GM10248 (cell line): ENCODE measurements around the gene SMAD6.

Experiments used
- CTCF ChIA-PET: fragments of 300-600 bp; sonication (Branson Sonifier 250); formaldehyde crosslinking; extraction: SDS; loops from one replicate; lab custom pipeline; 2021; ENCODE audit warnings: antibody characterized with exemption; lab: Yijun Ruan, JAX
- POLR2A ChIA-PET: fragments of 350-650 bp; sonication (Branson Sonifier 250); formaldehyde crosslinking; extraction: SDS; loops from one replicate; lab custom pipeline; 2020; ENCODE audit warnings: antibody characterized with exemption; lab: Yijun Ruan, JAX
- DNase-seq: peaks from one replicate; pipeline ENCODE4 v3.0.0; 2012; ENCODE audit errors: extremely low spot score
- CTCF ChIP-seq: IDR thresholded peaks from 2 replicates; pipeline ENCODE4 v1.5.1; 2012; ENCODE audit warnings: mild to moderate bottlenecking, low read depth; ENCODE audit errors: extremely low read depth, missing control alignments, control extremely low read depth

Gene SMAD6

GRCh38 chr15:66740802-66741201, 38.8 kb downstream of the SMAD6 start:
- TF ChIP-seq CTCF, result no peak
- ChIA-PET POLR2A (no interaction called here), CTCF (no interaction called here)
- no peak for DNase-seq

- no peak for TF ChIP-seq CTCF
- POLR2A ChIA-PET, result no interaction called here
- DNase-seq, result no peak
- CTCF ChIA-PET, result no interaction called here
Measured at GRCh38 chr15:66741646-66742045, 39.6 kb downstream of the SMAD6 start.

GRCh38 chr15:66742286-66742685, 40.2 kb downstream of the SMAD6 start:
- POLR2A ChIA-PET, result no interaction called here
- no peak for DNase-seq
- CTCF ChIA-PET, result no interaction called here
- no peak for TF ChIP-seq CTCF

GRCh38 chr15:66743204-66743603, 41.2 kb downstream of the SMAD6 start:
- ChIA-PET CTCF (no interaction called here), POLR2A (no interaction called here)
- no peak for DNase-seq
- no peak for TF ChIP-seq CTCF

GRCh38 chr15:66743703-66744536, 41.9 kb downstream of the SMAD6 start:
- ChIA-PET CTCF (no interaction called here), POLR2A (no interaction called here)
- DNase-seq, result no peak
- no peak for TF ChIP-seq CTCF

DNA sequence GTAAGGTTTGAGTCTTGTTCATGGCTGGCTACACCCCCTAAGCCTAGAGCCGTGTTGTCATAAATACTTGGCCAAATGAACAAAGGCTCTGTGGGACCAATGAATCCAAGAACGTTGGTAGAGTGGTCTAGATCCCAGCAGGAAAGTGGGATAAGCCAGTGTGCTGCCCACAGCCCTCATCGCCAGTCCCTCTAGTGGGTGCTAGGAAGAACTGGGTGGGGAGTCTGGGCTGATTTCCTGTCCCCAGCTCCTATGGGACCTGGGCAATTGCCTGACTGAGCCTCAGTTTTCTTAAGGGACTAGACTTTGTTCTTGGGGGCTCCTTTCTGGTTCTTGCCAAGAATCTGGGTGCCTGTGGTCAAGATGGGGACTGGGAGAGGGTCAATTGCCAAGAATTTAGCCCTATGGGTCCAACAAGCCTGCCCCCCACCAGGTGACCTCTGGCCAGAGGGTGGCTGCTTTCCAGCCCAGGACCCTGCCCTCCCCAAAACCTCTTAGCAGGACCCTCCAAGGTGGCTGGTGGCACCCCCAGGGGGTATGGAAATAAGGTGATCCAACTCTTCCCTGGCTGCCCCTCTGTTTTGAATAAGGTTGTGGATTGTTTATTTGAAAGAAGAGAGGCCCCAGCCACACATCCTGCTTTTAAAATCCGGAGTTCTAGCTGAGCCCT, 42.7 kb downstream of the SMAD6 start:
- no peak for DNase-seq
- POLR2A ChIA-PET, result no interaction called here
- TF ChIP-seq CTCF, result no peak
- CTCF ChIA-PET, result interaction anchor here (1.3 kb wide), 1 partner anchor 8 kb away, joined by 3 read pairs; no protein-coding TSS in a partner anchor
